ENCODE data around the gene SMURF2.

DNA sequence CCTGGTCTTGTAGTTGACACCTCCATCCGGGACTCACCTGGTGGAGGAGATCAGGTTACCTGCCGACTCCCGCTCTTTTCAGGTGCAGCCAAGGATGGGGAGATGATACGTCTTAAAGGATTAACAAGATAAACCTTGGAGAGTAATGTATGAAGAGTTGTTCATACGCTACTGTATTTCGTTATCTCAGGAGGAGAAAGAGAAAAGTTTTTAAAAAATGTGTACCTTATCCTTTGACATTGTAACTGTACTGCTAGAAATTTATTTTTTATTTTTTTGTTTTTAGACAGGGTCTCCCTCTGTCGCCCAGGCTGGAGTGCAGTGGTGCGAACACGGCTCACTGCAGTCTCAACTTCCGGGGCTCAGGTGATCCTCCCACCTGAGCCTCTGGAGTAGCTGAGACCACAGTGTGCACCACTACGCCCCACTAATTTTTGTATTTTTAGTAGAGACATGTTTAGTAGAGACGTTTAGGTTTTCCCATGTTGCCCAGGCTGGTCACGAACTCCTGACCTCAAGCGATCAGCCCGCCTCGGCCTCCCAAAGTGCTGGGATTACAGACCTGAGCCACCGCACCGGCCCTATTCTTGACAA is 764 bp upstream of the SMURF2 start:
- TF ChIP-seq GATA2 (IDR thresholded peaks at IDR 0.05; ENCODE audit: low read depth, low read length), result no peak
- no peak for TF ChIP-seq GATA3 (IDR thresholded peaks at IDR 0.05; ENCODE audit: low read depth, low read length)
